Esophagus muscularis mucosa (tissue), 4 donors: ENCODE data around the gene ERVW-1. TPM values are rescaled to one million over a fixed set of nuclear protein-coding genes. Genes with fewer than 3 reads are reported as not detected.

Source experiments
- DNase-seq: peaks from one replicate; pipeline ENCODE4 v3.0.0-alpha.2; 2017; ENCODE audit errors: extremely low spot score
- H3K27ac ChIP-seq, 4 donors: fragments of 200-600 bp; sonication (generic); replicated peaks in 1 of 4; 1 replicate in 3 of 4; 2 replicates in 1 of 4; pipeline ENCODE4 v1.5.1; 2016 to 2019; ENCODE audit warnings: mild to moderate bottlenecking in 1 of 4
- H3K27me3 ChIP-seq, 4 donors: fragments of 200-600 bp; sonication (generic); one replicate each; pipeline versions ENCODE4 v1.5.1 to v1.6.0; 2016 to 2019
- H3K36me3 ChIP-seq, 4 donors: fragments of 200-600 bp; sonication (generic); one replicate each; pipeline ENCODE4 v1.5.1; 2016 to 2019
- H3K4me1 ChIP-seq, 4 donors: fragments of 200-600 bp; sonication (generic); one replicate each; pipeline ENCODE4 v1.5.1; 2016 to 2019
- H3K4me3 ChIP-seq, 4 donors: fragments of 200-600 bp; sonication (generic); 1 replicate in 2 of 4; 2 replicates in 2 of 4; pipeline ENCODE4 v1.5.1; 2016 to 2019; ENCODE audit warnings: mild to moderate bottlenecking in 4 of 4, moderate library complexity in 1 of 4
- H3K9me3 ChIP-seq, 4 donors: fragments of 200-600 bp; sonication (generic); 1 replicate in 3 of 4; 2 replicates in 1 of 4; pipeline ENCODE4 v1.5.1; 2016 to 2019
- EP300 ChIP-seq: sonication (generic); formaldehyde crosslinking; IDR thresholded peaks from one replicate; pipeline ENCODE4 v1.6.1; 2017; ENCODE audit warnings: antibody characterized with exemption
- POLR2A ChIP-seq: fragments of 450-650 bp; IDR thresholded peaks from one replicate; pipeline ENCODE4 v1.6.1; 2017; ENCODE audit warnings: antibody characterized with exemption, moderate library complexity, mild to moderate bottlenecking, low read depth
- POLR2AphosphoS5 ChIP-seq, 2 donors: sonication (generic); formaldehyde crosslinking; IDR thresholded peaks; one replicate each; pipeline ENCODE4 v1.6.1; 2017; ENCODE audit warnings: antibody characterized with exemption in 2 of 2
- WGBS: methylation state at CpG from one replicate; pipeline ENCODE4 v1.1.5; 2018; 5-methylcytosine and 5-hydroxymethylcytosine counted together
- intact Hi-C: fragments of 100-400 bp; cut with DNase I; formaldehyde crosslinking; loops from one replicate; pipeline ENCODE4 v1.15.1; 2023
- total RNA-seq, 4 donors: library from RNA; depleted of rRNA; stranded (reverse); fragments of >200 nt; gene quantifications; one replicate each; pipeline versions ENCODE4 v1.1.0 to v1.2.1, GENCODE V29; 2016
- TF ChIP-seq, protein P1 (sequence below), 3 experiments: fragments of 200-600 bp in 2 of 3; fragments of 450-650 bp in 1 of 3; sonication (generic) in 2 of 3; IDR thresholded peaks; one replicate each; pipeline ENCODE4 v1.5.1; 2017 to 2019; ENCODE audit warnings: antibody characterized with exemption in 3 of 3, mild to moderate bottlenecking in 2 of 3, moderate library complexity in 1 of 3

The ERVW-1 gene
- total RNA-seq, 4 donors from 2014 or later = not detected

DNA sequence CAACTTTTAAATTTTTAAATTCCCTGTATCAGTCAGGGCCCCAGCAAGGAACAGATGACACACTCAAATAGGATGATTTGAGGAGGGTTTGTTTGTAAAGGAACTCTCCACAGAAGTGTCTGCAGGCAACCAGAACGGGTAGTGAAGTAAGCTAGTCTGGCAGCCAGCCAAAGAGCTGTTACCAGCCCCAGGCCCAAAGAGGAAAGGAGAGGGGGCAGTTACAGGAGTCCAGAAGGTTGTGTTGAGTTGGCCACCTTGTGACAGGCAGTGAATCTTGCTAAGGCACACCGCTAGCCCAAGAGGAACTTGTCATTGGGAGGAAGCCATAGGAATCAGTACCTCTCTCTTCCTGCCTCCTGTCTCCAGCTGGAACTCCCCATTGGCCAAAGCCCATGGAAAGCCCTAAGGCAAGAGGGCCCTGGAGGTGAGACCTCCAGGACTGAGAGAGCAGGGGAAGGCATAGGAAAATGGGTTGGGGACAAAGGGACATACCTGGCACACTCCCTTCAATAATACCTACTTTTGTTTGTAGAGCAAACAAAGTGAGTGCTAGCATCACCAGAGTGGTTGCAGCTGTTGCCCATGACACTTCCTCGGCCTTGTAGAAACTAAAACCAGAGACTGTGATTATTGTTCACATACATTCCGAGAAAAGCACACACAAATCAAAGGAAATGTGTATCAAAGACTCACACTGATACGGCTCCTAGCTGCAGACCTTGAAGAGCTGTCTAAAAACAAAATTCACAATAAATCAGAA is 55.9 kb downstream of the ERVW-1 start:
- no peak overlapping the region for H3K27ac ChIP-seq
- no peaks in the 10 kb centered on the region for H3K36me3 ChIP-seq
- H3K9me3 ChIP-seq = no peaks in the 10 kb centered on the region
- 67% methylated on average over 5 of the region's 5 CpGs for WGBS
- TF ChIP-seq POLR2AphosphoS5 (IDR thresholded peaks at IDR 0.05) (no peak), POLR2A (no peak), EP300 (no peak)
- TF ChIP-seq, protein P1, sequence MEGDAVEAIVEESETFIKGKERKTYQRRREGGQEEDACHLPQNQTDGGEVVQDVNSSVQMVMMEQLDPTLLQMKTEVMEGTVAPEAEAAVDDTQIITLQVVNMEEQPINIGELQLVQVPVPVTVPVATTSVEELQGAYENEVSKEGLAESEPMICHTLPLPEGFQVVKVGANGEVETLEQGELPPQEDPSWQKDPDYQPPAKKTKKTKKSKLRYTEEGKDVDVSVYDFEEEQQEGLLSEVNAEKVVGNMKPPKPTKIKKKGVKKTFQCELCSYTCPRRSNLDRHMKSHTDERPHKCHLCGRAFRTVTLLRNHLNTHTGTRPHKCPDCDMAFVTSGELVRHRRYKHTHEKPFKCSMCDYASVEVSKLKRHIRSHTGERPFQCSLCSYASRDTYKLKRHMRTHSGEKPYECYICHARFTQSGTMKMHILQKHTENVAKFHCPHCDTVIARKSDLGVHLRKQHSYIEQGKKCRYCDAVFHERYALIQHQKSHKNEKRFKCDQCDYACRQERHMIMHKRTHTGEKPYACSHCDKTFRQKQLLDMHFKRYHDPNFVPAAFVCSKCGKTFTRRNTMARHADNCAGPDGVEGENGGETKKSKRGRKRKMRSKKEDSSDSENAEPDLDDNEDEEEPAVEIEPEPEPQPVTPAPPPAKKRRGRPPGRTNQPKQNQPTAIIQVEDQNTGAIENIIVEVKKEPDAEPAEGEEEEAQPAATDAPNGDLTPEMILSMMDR (IDR thresholded peaks at IDR 0.05) = no peak
- no peak overlapping the region for H3K4me3 ChIP-seq
- H3K27me3 ChIP-seq = peaks cover 0 to 13% (median 3%) of the 10 kb centered on the region in 4 donors
- no peak for DNase-seq
- intact Hi-C loops = no loop called here
- peaks cover 0 to 9% (median 3%) of the 10 kb centered on the region in 4 donors for H3K4me1 ChIP-seq

Other genes starting within 250 kb of the ERVW-1 start
- gene KRIT1, start 232.0 kb downstream of the ERVW-1 start, total RNA-seq = 10 to 100 TPM; 48.1 to 57.5 (median 52.4) TPM
- 10 to 100 TPM; 25.8 to 37.8 (median 28.6) TPM for gene ANKIB1, start 232.0 kb downstream of the ERVW-1 start, total RNA-seq
- gene GATAD1, start 30.5 kb downstream of the ERVW-1 start, total RNA-seq = 10 to 100 TPM; 28.2 to 38.6 (median 35.7) TPM
- 10 to 100 TPM; 12.9 to 19.5 (median 14.1) TPM for gene PEX1, start 50.6 kb upstream of the ERVW-1 start, total RNA-seq
- 10 to 100 TPM in 2 of 4 donors, 1 to 10 TPM in 2; 8.3 to 11.6 (median 10.1) TPM for gene RBM48, start 50.8 kb upstream of the ERVW-1 start, total RNA-seq
- gene FAM133B, start 112.4 kb upstream of the ERVW-1 start, total RNA-seq = 10 to 100 TPM; 15.7 to 22.0 (median 19.2) TPM